Immature natural killer cell (primary cell): ENCODE measurements around the gene NEMF. TPM values are rescaled to one million over a fixed set of nuclear protein-coding genes. Genes with fewer than 3 reads are reported as not detected.
"Not testable (repeated sequence)": the region's sequence is repeated elsewhere in the genome, so short reads cannot be mapped to it uniquely, and the experiment has no call there.

Experiments used
- DNase-seq, 3 donors: peaks; one replicate each; pipeline ENCODE4 v3.0.0; 2022; ENCODE audit warnings: mixed read lengths in 1 of 3
- H3K27ac Mint-ChIP-seq, 6 donors: one replicate each; pipeline ENCODE4 v1.8.0; 2020; ENCODE audit warnings: mixed read lengths in 6 of 6, mild to moderate bottlenecking in 5 of 6, inconsistent platforms in 4 of 6, moderate library complexity in 3 of 6
- H3K27me3 Mint-ChIP-seq, 3 donors: one replicate each; pipeline ENCODE4 v1.8.0; 2020 to 2021; ENCODE audit warnings: low read depth in 3 of 3, mild to moderate bottlenecking in 3 of 3, mixed read lengths in 3 of 3, moderate library complexity in 3 of 3, inconsistent platforms in 1 of 3
- H3K36me3 Mint-ChIP-seq, 3 donors: one replicate each; pipeline ENCODE4 v1.8.0; 2020; ENCODE audit warnings: mixed read lengths in 3 of 3, inconsistent platforms in 2 of 3, mild to moderate bottlenecking in 2 of 3
- H3K4me1 Mint-ChIP-seq, 2 donors: one replicate each; pipeline ENCODE4 v1.8.0; 2020; ENCODE audit warnings: inconsistent platforms in 2 of 2, mild to moderate bottlenecking in 2 of 2, mixed read lengths in 2 of 2, moderate library complexity in 1 of 2
- H3K4me3 Mint-ChIP-seq, 5 donors: one replicate each; pipeline ENCODE4 v1.8.0; 2020; ENCODE audit warnings: mild to moderate bottlenecking in 5 of 5, mixed read lengths in 5 of 5, inconsistent platforms in 3 of 5, moderate library complexity in 3 of 5
- H3K9me3 Mint-ChIP-seq, 6 donors: one replicate each; pipeline ENCODE4 v1.8.0; 2020; ENCODE audit warnings: mild to moderate bottlenecking in 6 of 6, mixed read lengths in 6 of 6, inconsistent platforms in 4 of 6, moderate library complexity in 3 of 6
- polyA plus RNA-seq, 3 donors: library from polyadenylated mRNA; unstranded; fragments of 300-500 nt; fragmentation: Illumina TruSeq; gene quantifications; one replicate each; pipeline ENCODE4 v1.2.3, GENCODE V29; 2021

NEMF gene
- polyA plus RNA-seq, 3 donors from 2014 or later: 28.7 to 54.4 (median 33.4) TPM

DNA sequence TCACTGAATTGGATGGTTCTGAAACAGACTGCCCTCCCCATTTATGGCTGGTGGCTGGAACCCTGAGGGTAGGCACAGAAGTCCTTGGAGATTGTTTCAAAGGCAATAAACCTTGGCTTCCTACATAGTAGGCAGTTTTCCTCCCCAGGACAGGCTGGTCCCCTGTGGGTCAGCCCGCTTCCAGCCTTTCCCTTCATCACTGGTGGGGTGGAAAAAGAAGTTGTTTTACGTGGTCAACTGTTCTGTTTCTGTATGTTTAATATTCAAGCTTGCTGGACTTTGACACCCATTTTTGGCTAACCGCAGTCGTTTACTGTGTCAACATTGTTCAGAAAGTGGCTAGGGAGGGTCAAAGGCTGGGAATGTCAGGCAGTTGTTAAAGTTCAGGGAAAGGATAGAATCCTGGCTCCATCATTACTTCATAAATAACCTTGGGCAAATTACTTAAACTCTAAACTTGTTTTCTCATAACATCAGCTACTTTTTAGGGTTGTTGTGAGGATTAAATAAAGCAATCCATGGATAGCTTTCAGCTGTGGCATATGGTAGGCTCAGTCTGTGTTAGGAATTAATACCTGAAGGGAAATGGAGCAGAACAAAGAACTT, 82.3 kb downstream of the NEMF start:
- Mint-ChIP-seq H3K27ac (peak overlapping the region; percentile 57 to 98 (median 68)), H3K36me3 (peaks cover 2 to 13% (median 10%) of the 10 kb centered on the region in 3 donors), H3K4me1 (peaks cover 27 to 48% of the 10 kb centered on the region in 2 donors), H3K9me3 (no peaks in the 10 kb centered on the region), H3K27me3 (peaks cover 12 to 19% (median 13%) of the 10 kb centered on the region in 3 donors), H3K4me3 (peak overlapping the region; percentile 9 to 97 (median 32))
- no peak for DNase-seq

DNA sequence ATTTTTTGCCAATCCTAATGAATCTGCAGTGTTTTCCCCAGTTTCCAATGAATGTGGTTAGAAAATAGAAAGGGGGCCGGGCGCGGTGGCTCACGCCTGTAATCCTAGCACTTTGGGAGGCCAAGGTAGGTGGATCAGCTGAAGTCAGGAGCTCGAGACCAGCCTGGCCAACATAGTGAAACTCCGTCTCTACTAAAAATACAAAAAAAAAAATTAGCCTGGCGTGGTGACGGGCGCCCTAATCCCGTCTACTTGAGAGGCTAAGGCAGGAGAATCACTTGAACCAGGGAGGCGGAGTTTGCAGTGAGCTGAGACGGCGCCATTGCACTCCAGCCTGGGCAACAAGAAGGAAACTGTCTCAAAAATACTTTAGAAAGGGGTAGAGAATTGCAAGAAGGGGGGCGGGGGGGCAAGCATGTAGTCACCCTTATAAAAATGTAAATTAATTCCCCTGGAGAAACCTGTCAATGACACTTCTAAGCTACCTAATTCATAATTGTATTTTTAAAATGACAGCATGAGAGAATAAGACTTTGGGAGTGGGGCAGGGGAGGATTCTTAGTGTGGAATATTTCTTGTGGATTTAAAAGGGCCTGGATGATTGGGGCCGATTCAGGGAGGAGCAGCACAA, 82.9 kb downstream of the NEMF start:
- no peaks in the 10 kb centered on the region for H3K9me3 Mint-ChIP-seq
- H3K4me3 Mint-ChIP-seq: peak overlapping the region; percentile 94 to 97 (median 96)
- H3K4me1 Mint-ChIP-seq: peaks cover 27 to 42% of the 10 kb centered on the region in 2 donors
- H3K27me3 Mint-ChIP-seq: peaks cover 12 to 19% (median 13%) of the 10 kb centered on the region in 3 donors
- DNase-seq: no peak
- H3K36me3 Mint-ChIP-seq: peaks cover 0 to 8% (median 4%) of the 10 kb centered on the region in 3 donors
- peak overlapping the region; percentile 96 to 99 (median 98) for H3K27ac Mint-ChIP-seq

GRCh38 chr14:49769171-49769570, 83.4 kb downstream of the NEMF start:
- Mint-ChIP-seq H3K4me1 (peaks cover 27 to 42% of the 10 kb centered on the region in 2 donors), H3K9me3 (no peaks in the 10 kb centered on the region), H3K36me3 (peaks cover 0 to 4% (median 0%) of the 10 kb centered on the region in 3 donors), H3K4me3 (peak overlapping the region; percentile 94 to 97 (median 96)), H3K27ac (peak overlapping the region; percentile 96 to 99 (median 98)), H3K27me3 (peaks cover 12 to 19% (median 13%) of the 10 kb centered on the region in 3 donors)
- DNase-seq: no peak

- H3K4me3 Mint-ChIP-seq: peak overlapping the region; percentile 94 to 97 (median 96)
- H3K9me3 Mint-ChIP-seq: no peaks in the 10 kb centered on the region
- H3K36me3 Mint-ChIP-seq: peaks cover 0 to 4% (median 0%) of the 10 kb centered on the region in 3 donors
- H3K27ac Mint-ChIP-seq: peak overlapping the region; percentile 96 to 99 (median 98)
- peaks cover 12 to 19% (median 13%) of the 10 kb centered on the region in 3 donors for H3K27me3 Mint-ChIP-seq
- DNase-seq: peak; percentile 63 to 68 (median 65)
- H3K4me1 Mint-ChIP-seq: peaks cover 27 to 42% of the 10 kb centered on the region in 2 donors
These were observed 84.1 kb downstream of the NEMF start for GRCh38 chr14:49768301-49769121.

DNA sequence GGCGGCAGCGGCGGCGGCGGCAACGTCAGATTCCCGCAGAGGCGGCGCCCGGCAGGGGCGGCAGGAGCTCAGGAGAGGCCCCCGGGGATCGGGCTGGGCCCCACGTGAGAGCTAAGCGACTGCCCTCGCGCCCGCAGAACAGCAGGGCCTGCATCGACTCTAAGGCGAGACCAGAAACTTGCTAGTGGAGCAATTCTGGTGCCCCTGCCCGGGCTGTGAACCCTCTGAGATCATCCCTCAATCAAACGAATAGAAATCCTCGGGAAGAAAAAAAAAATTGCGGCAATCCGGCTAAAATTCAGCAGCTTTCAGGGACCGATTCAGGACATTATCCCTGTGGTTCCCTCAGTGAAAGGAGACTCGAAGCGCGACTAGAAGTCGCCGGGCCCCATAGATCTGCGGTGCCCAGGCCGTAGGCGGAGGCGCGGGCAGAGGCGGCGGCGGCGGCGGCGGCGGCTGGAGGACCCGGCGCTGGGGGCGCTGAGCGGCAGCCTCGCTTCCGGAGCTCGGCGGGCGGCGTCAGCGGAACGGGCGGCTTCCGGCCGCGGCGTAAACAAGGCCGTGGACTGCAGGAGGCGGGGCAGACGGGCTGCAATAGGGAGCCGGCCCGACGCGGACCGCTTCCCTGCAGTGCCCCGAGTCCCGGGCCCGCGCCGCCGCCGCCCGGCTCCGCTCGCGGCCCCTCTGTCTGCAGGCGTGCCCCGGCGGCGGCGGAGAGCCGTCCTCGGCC, 84.9 kb downstream of the NEMF start, which contains the start of gene KLHDC2:
Gene KLHDC2 (plus strand): TSS at position 583 of the 730 bp plus-strand sequence. CDS start 316 bp downstream, outside the sequence.
- peaks cover 27 to 42% of the 10 kb centered on the region in 2 donors for H3K4me1 Mint-ChIP-seq
- no peaks in the 10 kb centered on the region for H3K9me3 Mint-ChIP-seq
- peak within 1 kb of the TSS; percentile 98 to 100 (median 99) for H3K27ac Mint-ChIP-seq
- H3K27me3 Mint-ChIP-seq: peaks cover 12 to 19% (median 13%) of the 10 kb centered on the region in 3 donors
- peaks cover 0 to 4% (median 0%) of the 10 kb centered on the region in 3 donors for H3K36me3 Mint-ChIP-seq
- H3K4me3 Mint-ChIP-seq: peak within 1 kb of the TSS; percentile 94 to 98 (median 97)
- peak; percentile 88 to 90 (median 90) for DNase-seq

DNA sequence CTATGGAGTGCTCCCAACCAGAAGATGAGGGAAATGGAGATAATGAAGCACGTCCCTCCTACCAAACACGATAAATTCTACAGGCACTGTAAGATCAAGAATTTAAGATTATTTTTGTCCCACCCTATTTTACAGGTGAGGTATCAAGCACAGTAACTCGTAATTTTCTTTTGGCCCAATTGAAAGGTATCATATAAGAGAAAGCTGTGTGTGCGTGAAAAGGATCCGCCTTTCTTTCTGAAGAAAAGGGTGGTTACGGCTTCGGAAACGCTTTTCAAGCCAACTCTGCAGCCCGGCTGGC, 85.4 kb downstream of the NEMF start:
- H3K9me3 Mint-ChIP-seq: no peaks in the 10 kb centered on the region
- peak overlapping the region; percentile 95 to 100 (median 98) for H3K27ac Mint-ChIP-seq
- H3K4me3 Mint-ChIP-seq: peak overlapping the region; percentile 91 to 98 (median 97)
- H3K4me1 Mint-ChIP-seq: peaks cover 27 to 42% of the 10 kb centered on the region in 2 donors
- DNase-seq: no peak
- H3K27me3 Mint-ChIP-seq: peaks cover 12 to 19% (median 13%) of the 10 kb centered on the region in 3 donors
- peaks cover 0 to 4% (median 0%) of the 10 kb centered on the region in 3 donors for H3K36me3 Mint-ChIP-seq

DNA sequence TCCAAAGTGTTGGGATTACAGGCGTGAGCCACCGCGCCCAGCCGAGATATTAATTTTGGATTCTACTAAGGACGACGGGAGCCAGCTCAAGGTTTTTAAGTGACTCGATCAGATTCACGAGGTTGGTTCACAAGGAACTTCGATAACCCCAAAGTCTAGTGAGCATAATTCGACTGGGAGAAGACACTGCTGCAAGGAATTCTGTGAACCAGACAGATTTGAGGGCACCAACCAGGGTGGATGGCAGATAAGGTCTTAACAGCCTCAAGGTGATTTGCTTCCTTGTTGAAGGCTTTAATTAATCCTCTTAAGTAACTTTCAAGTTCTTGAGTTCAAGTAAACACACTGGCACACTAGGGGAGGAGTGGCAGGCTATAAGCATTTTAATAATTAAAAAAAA, 85.7 kb downstream of the NEMF start:
- Mint-ChIP-seq H3K4me3 (peak overlapping the region; percentile 91 to 98 (median 97)), H3K4me1 (peaks cover 27 to 42% of the 10 kb centered on the region in 2 donors), H3K27me3 (peaks cover 12 to 22% (median 13%) of the 10 kb centered on the region in 3 donors), H3K9me3 (no peaks in the 10 kb centered on the region), H3K27ac (peak overlapping the region; percentile 95 to 100 (median 98)), H3K36me3 (peaks cover 0 to 4% (median 0%) of the 10 kb centered on the region in 3 donors)
- DNase-seq: no peak

GRCh38 chr14:49761839-49762551, 90.6 kb downstream of the NEMF start:
- no peak overlapping the region for H3K4me3 Mint-ChIP-seq
- no peak overlapping the region for H3K27ac Mint-ChIP-seq
- no peak for DNase-seq
- peaks cover 4 to 5% of the 10 kb centered on the region in 2 donors for H3K4me1 Mint-ChIP-seq
- peaks cover 3 to 8% (median 6%) of the 10 kb centered on the region in 3 donors for H3K27me3 Mint-ChIP-seq
- H3K36me3 Mint-ChIP-seq: no peaks in the 10 kb centered on the region
- H3K9me3 Mint-ChIP-seq: no peaks in the 10 kb centered on the region

- peaks cover 0 to 10% (median 4%) of the 10 kb centered on the region in 3 donors for H3K36me3 Mint-ChIP-seq
These were observed 97.2 kb downstream of the NEMF start for GRCh38 chr14:49755378-49755777.

DNA sequence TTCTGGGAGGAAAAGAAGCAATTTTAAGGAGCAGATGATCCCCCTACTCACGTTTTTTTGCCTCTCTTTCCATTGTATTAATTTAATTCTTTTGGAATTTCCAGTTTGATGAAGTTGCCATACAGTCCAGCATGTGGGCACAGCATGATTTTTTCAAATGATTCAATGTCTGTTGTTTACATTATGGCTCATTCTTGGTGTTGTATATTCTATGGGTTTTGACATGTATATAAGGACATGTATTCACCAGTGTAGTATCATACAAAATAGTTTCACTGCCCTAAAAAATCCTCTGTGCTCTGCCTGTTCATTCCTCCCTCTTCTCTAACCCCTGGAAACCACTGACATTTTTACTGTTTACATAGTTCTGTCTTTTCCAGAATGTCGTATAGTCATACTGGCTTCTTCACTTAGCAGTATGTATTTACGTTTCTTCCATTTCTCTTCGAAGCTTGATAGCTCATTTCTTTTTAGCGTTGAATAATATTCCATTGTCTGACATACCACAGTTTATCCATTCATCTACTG, 98.0 kb downstream of the NEMF start:
- H3K4me3 Mint-ChIP-seq: no peak overlapping the region
- no peak for DNase-seq
- no peaks in the 10 kb centered on the region for H3K4me1 Mint-ChIP-seq
- no peaks in the 10 kb centered on the region for H3K9me3 Mint-ChIP-seq
- H3K27me3 Mint-ChIP-seq: no peaks in the 10 kb centered on the region
- no peak overlapping the region for H3K27ac Mint-ChIP-seq
- peaks cover 0 to 10% (median 4%) of the 10 kb centered on the region in 3 donors for H3K36me3 Mint-ChIP-seq

More at GRCh38 chr14:49755378-49755777, 97.2 kb downstream of the NEMF start:
- no peak overlapping the region for H3K27ac Mint-ChIP-seq
- H3K4me3 Mint-ChIP-seq: no peak overlapping the region
- no peaks in the 10 kb centered on the region for H3K4me1 Mint-ChIP-seq
- no peaks in the 10 kb centered on the region for H3K27me3 Mint-ChIP-seq
- no peak for DNase-seq
- H3K9me3 Mint-ChIP-seq: no peaks in the 10 kb centered on the region

DNA sequence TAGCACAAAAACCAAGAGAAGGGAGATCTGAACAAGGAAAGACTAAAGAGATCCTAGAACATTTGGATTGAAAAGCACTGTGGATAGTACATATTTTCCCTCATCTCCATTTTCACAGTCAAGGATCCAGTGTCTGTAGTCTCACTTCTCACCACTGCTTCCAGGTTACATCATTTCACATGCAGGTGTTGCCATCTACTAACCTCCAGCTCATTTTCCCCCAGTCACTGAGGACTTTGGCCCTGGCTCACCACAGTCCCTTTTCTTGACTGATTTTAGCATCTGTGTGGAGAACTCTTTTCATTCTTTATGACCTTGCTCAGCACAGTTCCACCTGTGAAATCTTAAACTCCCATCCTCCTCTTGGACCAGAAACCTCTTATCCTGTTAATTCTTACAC, 106.1 kb downstream of the NEMF start:
- H3K4me3 Mint-ChIP-seq, H3K4me1 Mint-ChIP-seq, DNase-seq, H3K27me3 Mint-ChIP-seq, H3K9me3 Mint-ChIP-seq: not testable (repeated sequence)
- peak overlapping the region in 1 of 6 donors; percentile 77 for H3K27ac Mint-ChIP-seq
- H3K36me3 Mint-ChIP-seq: peaks cover 4 to 39% (median 22%) of the 10 kb centered on the region in 3 donors

DNA sequence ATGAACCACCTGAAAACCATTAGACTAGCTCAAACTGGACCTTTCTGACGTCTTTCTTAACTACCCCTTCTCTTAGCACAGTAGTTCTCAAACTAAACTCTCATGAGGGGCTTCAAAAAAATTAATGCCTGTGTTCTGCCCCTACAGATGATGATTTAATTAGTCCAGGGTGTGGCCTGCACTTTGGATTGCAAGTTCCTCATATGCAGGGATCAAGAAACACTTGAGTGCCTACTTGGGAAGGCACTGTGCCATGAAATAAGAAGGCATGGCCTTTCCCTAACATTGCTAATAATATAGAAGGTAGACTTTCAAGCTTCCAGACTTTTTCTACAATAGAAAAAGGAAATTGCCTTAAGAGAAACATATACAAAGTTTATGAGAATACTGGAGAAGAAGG, 107.4 kb downstream of the NEMF start:
- peaks cover 4 to 39% (median 23%) of the 10 kb centered on the region in 3 donors for H3K36me3 Mint-ChIP-seq
- peak overlapping the region in 1 of 6 donors; percentile 14 for H3K27ac Mint-ChIP-seq
- no peak overlapping the region for H3K4me3 Mint-ChIP-seq
- H3K27me3 Mint-ChIP-seq: no peaks in the 10 kb centered on the region
- H3K4me1 Mint-ChIP-seq: no peaks in the 10 kb centered on the region
- H3K9me3 Mint-ChIP-seq: no peaks in the 10 kb centered on the region
- no peak for DNase-seq
